GM23248 (cell line): Measurements from ENCODE around the gene RXRA.

Experiments used
- EZH2 ChIP-seq: fragments of 200-600 bp; sonication (generic); IDR thresholded peaks from 2 replicates; pipeline ENCODE4 v1.6.1; 2018; ENCODE audit warnings: antibody characterized with exemption, mild to moderate bottlenecking; ENCODE audit not compliant: insufficient read depth, poor library complexity, severe bottlenecking
- EZH2phosphoT487 ChIP-seq: fragments of 200-600 bp; sonication (generic); IDR thresholded peaks from 2 replicates; pipeline ENCODE4 v1.6.1; 2018; ENCODE audit warnings: antibody characterized with exemption, moderate library complexity, mild to moderate bottlenecking, low read depth; ENCODE audit not compliant: insufficient read depth

- no peak for TF ChIP-seq EZH2
- no peak for TF ChIP-seq EZH2phosphoT487
Observed at GRCh38 chr9:134443174-134444037, 117.2 kb downstream of the RXRA start.
